ENCODE measurements around the gene TMPRSS6.

TMPRSS6 gene

GRCh38 chr22:37054056-37054395, 55.5 kb downstream of the TMPRSS6 start:
- H3K27ac ChIP-seq (ENCODE audit: low read depth, low read length), result no peak overlapping the region
- H4K8ac ChIP-seq (ENCODE audit: low read depth, low read length), result no peak overlapping the region
- H3K9ac ChIP-seq (ENCODE audit: low read length), result no peak overlapping the region
- H3K4me3 ChIP-seq (ENCODE audit: low read length), result no peak overlapping the region
- H3K4ac ChIP-seq (ENCODE audit: low read depth, low read length), result no peak overlapping the region
- H2BK120ac ChIP-seq (ENCODE audit: low read depth, low read length), result no peak overlapping the region
- no CpG with 5 or more reads among the region's 8 CpGs for WGBS (ENCODE audit: extremely low coverage, insufficient coverage, low lambda C conversion rate)
- no peaks in the 10 kb centered on the region for H3K36me3 ChIP-seq (ENCODE audit: control insufficient read depth, insufficient read depth, low read length)
- no peak overlapping the region for H3K4me2 ChIP-seq (ENCODE audit: low read length)
- no peak overlapping the region for H3K56ac ChIP-seq (ENCODE audit: low read length)
- H4K5ac ChIP-seq (ENCODE audit: low read length), result no peak overlapping the region
- no peaks in the 10 kb centered on the region for H3K79me2 ChIP-seq (ENCODE audit: control insufficient read depth, insufficient read depth, low read length)
- H3K18ac ChIP-seq (ENCODE audit: low read length), result no peak overlapping the region
- no peak overlapping the region for H3K23ac ChIP-seq (ENCODE audit: low read length)
- no peaks in the 10 kb centered on the region for H3K27me3 ChIP-seq (ENCODE audit: insufficient read depth, low read length, poor library complexity)
- no peak overlapping the region for H2BK5ac ChIP-seq (ENCODE audit: low read length)
- H2AK5ac ChIP-seq (ENCODE audit: low read length), result no peak overlapping the region
- H2BK15ac ChIP-seq (replicated peaks; ENCODE audit: low read depth), result no peak overlapping the region
- no peaks in the 10 kb centered on the region for H3K4me1 ChIP-seq (ENCODE audit: control insufficient read depth, low read depth, low read length)
- no peaks in the 10 kb centered on the region for H3K79me1 ChIP-seq (ENCODE audit: low read length)
- no peak for DNase-seq

DNA sequence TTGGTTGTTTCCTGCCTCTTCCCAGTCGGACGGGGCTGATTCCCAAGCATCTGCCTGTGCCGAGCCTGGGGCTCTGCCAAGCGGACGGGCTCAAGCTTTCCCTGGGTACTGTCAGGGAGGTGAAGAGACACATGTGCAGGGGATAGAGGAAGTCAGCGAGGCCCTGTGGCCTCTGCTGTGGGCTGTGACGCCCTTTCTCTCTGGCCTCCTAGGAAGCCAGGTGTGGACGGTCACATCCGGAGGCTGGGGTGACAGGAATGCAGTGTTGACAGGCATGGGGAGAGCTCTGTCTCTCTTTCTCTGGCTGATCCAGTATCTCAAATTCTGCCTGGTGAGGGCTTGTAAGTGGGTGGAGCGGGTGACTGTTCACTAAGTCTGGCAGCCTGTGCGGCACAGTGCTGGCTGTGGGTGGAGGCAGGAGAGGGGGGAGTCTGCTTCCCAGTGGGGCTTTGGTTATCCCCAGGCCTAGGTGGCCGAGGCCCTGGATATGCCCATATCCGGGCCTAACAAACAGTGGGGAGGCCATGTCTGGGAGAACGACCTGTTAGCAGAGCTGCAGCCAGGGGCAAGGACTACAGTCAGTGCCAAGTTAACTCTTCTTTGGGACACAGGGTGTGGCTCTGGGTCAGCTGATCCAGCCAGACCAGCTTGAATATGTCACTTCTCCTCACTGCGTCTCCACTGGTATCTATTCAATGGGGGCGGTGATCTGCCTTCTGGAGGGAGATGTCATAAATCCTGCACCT, 56.0 kb downstream of the TMPRSS6 start:
- Histone ChIP-seq H3K27ac (ENCODE audit: low read depth, low read length) (no peak overlapping the region), H3K27me3 (ENCODE audit: insufficient read depth, low read length, poor library complexity) (no peaks in the 10 kb centered on the region), H4K8ac (ENCODE audit: low read depth, low read length) (no peak overlapping the region), H3K79me2 (ENCODE audit: control insufficient read depth, insufficient read depth, low read length) (no peaks in the 10 kb centered on the region), H3K4ac (ENCODE audit: low read depth, low read length) (no peak overlapping the region), H3K4me2 (ENCODE audit: low read length) (no peak overlapping the region), H3K18ac (ENCODE audit: low read length) (no peak overlapping the region), H2AK5ac (ENCODE audit: low read length) (no peak overlapping the region), H3K23ac (ENCODE audit: low read length) (no peak overlapping the region), H2BK5ac (ENCODE audit: low read length) (no peak overlapping the region), H3K4me1 (ENCODE audit: control insufficient read depth, low read depth, low read length) (no peaks in the 10 kb centered on the region), H3K56ac (ENCODE audit: low read length) (no peak overlapping the region), H2BK120ac (ENCODE audit: low read depth, low read length) (no peak overlapping the region), H3K79me1 (ENCODE audit: low read length) (no peaks in the 10 kb centered on the region), H2BK15ac (replicated peaks; ENCODE audit: low read depth) (no peak overlapping the region), H3K36me3 (ENCODE audit: control insufficient read depth, insufficient read depth, low read length) (no peaks in the 10 kb centered on the region), H3K4me3 (ENCODE audit: low read length) (no peak overlapping the region), H4K5ac (ENCODE audit: low read length) (no peak overlapping the region), H3K9ac (ENCODE audit: low read length) (no peak overlapping the region)
- WGBS (ENCODE audit: extremely low coverage, insufficient coverage, low lambda C conversion rate), result no CpG with 5 or more reads among the region's 16 CpGs
- no peak for DNase-seq

- H3K23ac ChIP-seq (ENCODE audit: low read length), result no peak overlapping the region
- no peak for DNase-seq
- peak overlapping the region; percentile 77 for H3K9ac ChIP-seq (ENCODE audit: low read length)
- H3K79me1 ChIP-seq (ENCODE audit: low read length), result no peaks in the 10 kb centered on the region
- no peaks in the 10 kb centered on the region for H3K27me3 ChIP-seq (ENCODE audit: insufficient read depth, low read length, poor library complexity)
- H2BK15ac ChIP-seq (replicated peaks; ENCODE audit: low read depth), result no peak overlapping the region
- no peak overlapping the region for H4K8ac ChIP-seq (ENCODE audit: low read depth, low read length)
- no peak overlapping the region for H3K4ac ChIP-seq (ENCODE audit: low read depth, low read length)
- no peak overlapping the region for H2AK5ac ChIP-seq (ENCODE audit: low read length)
- no CpG with 5 or more reads among the region's 25 CpGs for WGBS (ENCODE audit: extremely low coverage, insufficient coverage, low lambda C conversion rate)
- no peaks in the 10 kb centered on the region for H3K36me3 ChIP-seq (ENCODE audit: control insufficient read depth, insufficient read depth, low read length)
- no peak overlapping the region for H3K4me3 ChIP-seq (ENCODE audit: low read length)
- H3K79me2 ChIP-seq (ENCODE audit: control insufficient read depth, insufficient read depth, low read length), result no peaks in the 10 kb centered on the region
- no peak overlapping the region for H3K18ac ChIP-seq (ENCODE audit: low read length)
- H3K56ac ChIP-seq (ENCODE audit: low read length), result peak overlapping the region; percentile 84
- no peak overlapping the region for H3K27ac ChIP-seq (ENCODE audit: low read depth, low read length)
- H3K4me2 ChIP-seq (ENCODE audit: low read length), result no peak overlapping the region
- no peaks in the 10 kb centered on the region for H3K4me1 ChIP-seq (ENCODE audit: control insufficient read depth, low read depth, low read length)
- no peak overlapping the region for H2BK120ac ChIP-seq (ENCODE audit: low read depth, low read length)
- H4K5ac ChIP-seq (ENCODE audit: low read length), result no peak overlapping the region
- H2BK5ac ChIP-seq (ENCODE audit: low read length), result no peak overlapping the region
Measured at GRCh38 chr22:37052386-37053309, 56.9 kb downstream of the TMPRSS6 start.

DNA sequence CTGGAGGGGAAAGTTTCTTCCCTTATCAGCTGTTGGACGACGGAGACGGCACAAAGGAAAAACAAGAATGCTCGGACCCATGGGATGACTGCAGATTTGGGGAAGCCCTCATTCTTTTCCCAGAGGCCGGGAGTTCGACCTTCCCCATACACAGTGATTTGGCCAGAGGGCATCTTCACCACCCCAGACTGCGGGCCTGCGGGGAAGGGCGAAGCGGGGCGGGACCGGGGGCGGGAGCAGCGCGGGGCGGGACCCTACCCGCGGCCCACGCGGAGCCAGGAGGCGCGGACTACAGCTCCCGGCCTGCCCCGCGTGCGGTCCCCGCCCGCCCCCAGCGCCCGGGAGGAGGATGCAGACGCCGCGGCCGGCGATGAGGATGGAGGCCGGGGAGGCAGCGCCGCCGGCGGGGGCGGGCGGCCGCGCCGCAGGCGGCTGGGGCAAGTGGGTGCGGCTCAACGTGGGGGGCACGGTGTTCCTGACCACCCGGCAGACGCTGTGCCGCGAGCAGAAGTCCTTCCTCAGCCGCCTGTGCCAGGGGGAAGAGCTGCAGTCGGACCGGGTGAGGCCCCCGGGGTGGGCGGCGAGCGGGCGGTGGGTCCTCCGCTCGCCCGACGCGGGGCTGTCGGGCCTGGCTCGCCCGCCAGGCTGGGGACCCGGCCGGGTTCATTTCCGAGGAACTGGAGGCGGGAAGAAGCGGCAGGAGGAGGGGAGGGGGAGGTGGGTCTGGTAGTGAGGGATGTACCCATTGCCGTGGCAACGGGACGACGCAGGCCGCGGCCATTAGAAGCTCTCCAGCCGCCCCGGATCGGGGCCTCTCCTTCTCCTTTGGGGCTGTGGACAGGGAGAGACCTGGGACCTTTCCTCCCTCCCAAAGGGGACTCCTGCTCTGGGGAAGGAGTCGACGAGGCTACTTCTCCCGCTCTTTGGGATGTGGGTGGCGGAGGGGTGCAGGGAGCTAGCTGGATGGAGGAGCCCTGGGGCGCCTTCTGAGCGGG, 57.8 kb downstream of the TMPRSS6 start, which contains the start of gene KCTD17:
Gene KCTD17 (plus strand): TSS at position 352 of the 995 bp plus-strand sequence. CDS start 19 bp downstream, at position 371.
- Histone ChIP-seq H3K4me1 (ENCODE audit: control insufficient read depth, low read depth, low read length) (no peaks in the 10 kb centered on the region), H4K8ac (ENCODE audit: low read depth, low read length) (no peak within 1 kb of the TSS), H3K27me3 (ENCODE audit: insufficient read depth, low read length, poor library complexity) (no peaks in the 10 kb centered on the region), H3K9ac (ENCODE audit: low read length) (peak within 1 kb of the TSS; percentile 77), H2BK5ac (ENCODE audit: low read length) (no peak within 1 kb of the TSS), H3K56ac (ENCODE audit: low read length) (peak within 1 kb of the TSS; percentile 84), H3K4me3 (ENCODE audit: low read length) (peak within 1 kb of the TSS; percentile 73), H2BK120ac (ENCODE audit: low read depth, low read length) (no peak within 1 kb of the TSS), H3K36me3 (ENCODE audit: control insufficient read depth, insufficient read depth, low read length) (no peaks in the 10 kb centered on the region), H3K4ac (ENCODE audit: low read depth, low read length) (no peak within 1 kb of the TSS), H2BK15ac (replicated peaks; ENCODE audit: low read depth) (no peak within 1 kb of the TSS), H3K18ac (ENCODE audit: low read length) (no peak within 1 kb of the TSS), H4K5ac (ENCODE audit: low read length) (no peak within 1 kb of the TSS), H3K79me1 (ENCODE audit: low read length) (no peaks in the 10 kb centered on the region), H2AK5ac (ENCODE audit: low read length) (no peak within 1 kb of the TSS), H3K27ac (ENCODE audit: low read depth, low read length) (no peak within 1 kb of the TSS), H3K23ac (ENCODE audit: low read length) (no peak within 1 kb of the TSS), H3K79me2 (ENCODE audit: control insufficient read depth, insufficient read depth, low read length) (no peaks in the 10 kb centered on the region), H3K4me2 (ENCODE audit: low read length) (peak within 1 kb of the TSS; percentile 57)
- peak; percentile 76 for DNase-seq
- no CpG with 5 or more reads among the region's 89 CpGs for WGBS (ENCODE audit: extremely low coverage, insufficient coverage, low lambda C conversion rate)

GRCh38 chr22:37050913-37051312, 58.6 kb downstream of the TMPRSS6 start:
- H4K5ac ChIP-seq (ENCODE audit: low read length), result no peak overlapping the region

More at GRCh38 chr22:37050913-37051312, 58.6 kb downstream of the TMPRSS6 start:
- Histone ChIP-seq H3K23ac (ENCODE audit: low read length) (no peak overlapping the region), H3K79me2 (ENCODE audit: control insufficient read depth, insufficient read depth, low read length) (no peaks in the 10 kb centered on the region), H4K8ac (ENCODE audit: low read depth, low read length) (no peak overlapping the region), H2BK120ac (ENCODE audit: low read depth, low read length) (no peak overlapping the region), H3K56ac (ENCODE audit: low read length) (no peak overlapping the region), H3K4ac (ENCODE audit: low read depth, low read length) (no peak overlapping the region), H3K4me1 (ENCODE audit: control insufficient read depth, low read depth, low read length) (no peaks in the 10 kb centered on the region), H3K27me3 (ENCODE audit: insufficient read depth, low read length, poor library complexity) (no peaks in the 10 kb centered on the region), H3K18ac (ENCODE audit: low read length) (no peak overlapping the region), H2AK5ac (ENCODE audit: low read length) (no peak overlapping the region), H3K4me3 (ENCODE audit: low read length) (no peak overlapping the region), H3K9ac (ENCODE audit: low read length) (no peak overlapping the region), H3K36me3 (ENCODE audit: control insufficient read depth, insufficient read depth, low read length) (no peaks in the 10 kb centered on the region), H2BK15ac (replicated peaks; ENCODE audit: low read depth) (no peak overlapping the region), H3K79me1 (ENCODE audit: low read length) (no peaks in the 10 kb centered on the region), H2BK5ac (ENCODE audit: low read length) (no peak overlapping the region), H3K27ac (ENCODE audit: low read depth, low read length) (no peak overlapping the region), H3K4me2 (ENCODE audit: low read length) (no peak overlapping the region)
- no CpG with 5 or more reads among the region's 6 CpGs for WGBS (ENCODE audit: extremely low coverage, insufficient coverage, low lambda C conversion rate)
- DNase-seq, result no peak
